HTR-8/SVneo (cell line): ENCODE measurements around the gene ABHD6.
"Not testable (repeated sequence)": the region's sequence is repeated elsewhere in the genome, so short reads cannot be mapped to it uniquely, and the experiment has no call there.

Experiments
- DNase-seq: peaks from one replicate; pipeline ENCODE4 v3.0.0; 2011; ENCODE audit warnings: low spot score, mixed read lengths; ENCODE audit not compliant: insufficient read length
- FAIRE-seq: peaks from 2 replicates; lab custom pipeline; 2011; peaks lifted over from hg19 to GRCh38; lab: Jason Lieb, UNC

ABHD6 gene

DNA sequence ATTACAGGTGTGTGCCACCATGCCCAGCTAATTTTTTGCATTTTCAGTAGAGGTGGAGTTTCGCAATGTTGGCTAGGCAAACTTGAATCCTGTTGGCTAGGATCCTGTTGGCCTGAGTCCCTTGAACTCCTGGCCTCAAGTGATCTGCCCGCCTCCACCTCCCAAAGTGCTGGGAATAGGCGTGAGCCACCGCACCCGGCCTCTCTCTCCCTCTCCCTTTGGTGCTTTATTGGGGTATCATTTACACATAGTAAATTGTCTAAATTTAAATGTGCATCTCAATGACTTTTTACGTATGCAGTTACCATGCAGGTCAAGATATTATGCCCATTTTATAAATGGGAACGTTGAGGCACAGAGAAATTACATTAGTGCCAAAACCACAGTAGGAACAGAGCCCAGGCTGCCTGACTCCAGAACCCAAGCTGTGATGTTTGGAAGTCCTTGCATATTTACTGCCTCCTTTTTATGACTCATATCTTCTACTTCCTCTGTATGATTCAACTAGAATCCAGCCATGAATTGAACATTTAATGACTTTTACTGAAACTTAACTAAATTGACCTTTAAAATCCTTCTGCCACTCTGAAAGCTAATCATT is 34.4 kb downstream of the ABHD6 start:
- no peak for FAIRE-seq
- peak; percentile 78 for DNase-seq

DNA sequence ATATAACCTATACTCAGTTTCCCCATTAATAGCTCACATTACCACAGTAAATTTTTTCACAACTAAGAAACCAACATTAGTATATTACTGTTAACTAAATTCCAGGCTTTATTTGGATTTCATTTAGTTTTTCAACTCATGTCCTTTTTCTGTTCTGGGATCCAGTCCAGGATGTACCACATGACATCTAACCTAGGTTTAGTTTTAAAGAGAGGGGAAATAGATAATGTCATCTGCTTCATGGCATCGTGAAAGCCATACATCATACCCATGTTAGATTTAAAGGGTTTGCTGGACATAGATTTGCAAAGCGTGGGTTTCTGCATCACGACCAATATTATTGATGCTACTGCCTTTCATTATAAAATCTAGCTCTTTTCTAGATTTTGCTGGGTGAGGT is 35.3 kb downstream of the ABHD6 start:
- DNase-seq (no peak), FAIRE-seq (no peak)

DNA sequence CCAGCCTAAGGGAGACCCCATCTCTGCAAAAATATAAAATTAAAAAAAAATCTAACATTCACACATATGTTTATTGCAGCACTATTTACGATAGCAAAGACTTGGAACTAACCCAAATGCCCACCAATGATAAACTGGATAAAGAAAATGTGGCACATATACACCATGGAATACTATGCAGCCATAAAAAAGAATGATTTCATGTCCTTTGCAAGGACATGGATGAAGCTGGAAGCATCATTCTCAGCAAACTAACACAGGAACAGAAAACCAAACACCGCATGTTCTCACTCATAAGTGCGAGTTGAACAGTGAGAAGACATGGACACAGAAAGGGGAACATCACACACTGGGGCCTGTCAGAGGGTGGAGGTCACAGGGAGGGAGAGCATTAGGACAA is 35.8 kb downstream of the ABHD6 start:
- not testable (repeated sequence) for FAIRE-seq, DNase-seq

DNA sequence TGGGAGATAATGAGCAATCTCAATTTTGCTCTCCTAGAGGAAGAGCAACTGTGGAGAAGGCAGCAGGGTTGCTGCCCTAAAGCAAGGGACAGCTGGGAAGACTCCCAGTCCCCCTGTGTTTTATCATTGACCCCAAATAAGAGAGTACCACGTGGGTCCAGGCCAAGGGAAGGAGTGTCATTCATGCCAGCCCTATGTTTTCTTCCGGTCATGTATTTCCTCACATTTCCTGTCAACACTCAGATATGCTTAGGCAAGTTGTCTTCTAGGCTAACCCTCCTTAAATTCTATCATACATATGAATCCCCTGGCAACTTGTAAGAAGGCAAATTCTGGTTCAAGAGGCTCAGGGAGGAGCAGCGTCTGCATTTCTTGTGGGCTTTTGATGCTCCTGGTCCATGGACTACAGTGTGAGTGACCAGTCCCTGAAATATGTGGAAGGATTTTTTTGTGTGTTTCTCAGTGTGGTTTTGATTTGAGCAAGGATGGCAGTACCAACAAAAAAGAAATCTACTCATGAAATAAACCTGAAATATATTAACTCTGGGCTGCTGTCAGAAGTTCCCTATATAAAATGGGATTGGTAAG is 36.5 kb downstream of the ABHD6 start:
- FAIRE-seq (no peak), DNase-seq (no peak)

DNA sequence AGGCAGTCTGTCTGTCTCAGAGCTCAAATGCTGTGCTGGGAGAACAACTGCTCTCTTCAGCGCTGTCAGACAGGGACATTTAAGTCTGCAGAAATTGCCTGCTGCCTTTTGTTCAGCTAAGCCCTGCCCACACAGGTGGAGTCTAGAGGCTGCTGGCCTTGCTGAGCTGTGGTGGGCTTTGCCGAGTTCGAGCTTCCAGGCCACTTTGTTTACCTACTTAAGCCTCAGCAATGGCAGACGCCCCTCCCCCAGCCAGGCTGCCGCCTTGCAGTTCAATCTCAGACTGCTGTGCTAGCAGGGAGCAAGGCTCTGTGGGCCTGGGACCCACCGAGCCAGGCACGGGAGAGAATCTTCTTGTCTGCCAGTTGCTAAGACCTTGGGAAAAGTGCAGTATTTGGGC is 43.5 kb downstream of the ABHD6 start:
- FAIRE-seq = no peak
- no peak for DNase-seq

DNA sequence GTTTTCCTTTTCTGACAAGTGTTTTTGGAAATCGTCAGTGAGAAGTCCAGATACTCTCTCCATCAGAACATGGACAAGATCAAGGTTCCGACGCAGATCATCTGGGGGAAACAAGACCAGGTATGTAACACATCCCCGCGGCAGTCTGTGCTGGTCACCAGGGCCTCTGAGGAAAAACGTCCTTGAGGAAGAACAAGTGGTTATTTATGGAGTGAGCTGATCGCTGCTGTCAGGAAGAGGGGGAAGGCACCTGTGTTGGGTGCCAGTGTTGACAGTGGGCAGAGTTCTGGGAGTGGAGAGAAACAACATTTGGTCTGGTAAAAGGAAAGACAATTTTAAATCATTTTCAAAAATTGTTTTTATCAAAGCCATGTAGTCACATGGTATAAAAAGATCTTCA is 47.7 kb downstream of the ABHD6 start:
- FAIRE-seq = no peak

DNA sequence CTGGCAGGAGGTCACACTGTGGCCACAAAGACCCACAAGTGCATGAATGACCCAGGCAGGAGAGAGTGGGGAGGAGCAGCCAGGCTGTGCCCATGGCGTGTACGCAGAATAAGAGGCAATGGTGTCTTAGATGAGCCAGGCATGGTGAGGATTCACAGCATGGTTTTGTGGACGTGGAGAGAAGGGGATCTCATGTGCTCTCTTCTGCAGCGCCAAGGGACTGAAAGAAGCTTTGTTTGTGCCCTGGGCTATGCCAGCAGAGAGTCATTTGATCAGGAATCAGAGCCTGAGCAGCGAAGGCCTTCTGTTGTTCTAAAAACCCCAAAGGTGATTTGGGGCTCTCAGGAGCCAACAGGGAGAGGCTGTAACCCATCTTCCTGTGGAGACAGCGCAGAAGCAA is 49.8 kb downstream of the ABHD6 start:
- no peak for DNase-seq
- FAIRE-seq = no peak

More for the DNA sequence above, 47.7 kb downstream of the ABHD6 start:
- DNase-seq = no peak

DNA sequence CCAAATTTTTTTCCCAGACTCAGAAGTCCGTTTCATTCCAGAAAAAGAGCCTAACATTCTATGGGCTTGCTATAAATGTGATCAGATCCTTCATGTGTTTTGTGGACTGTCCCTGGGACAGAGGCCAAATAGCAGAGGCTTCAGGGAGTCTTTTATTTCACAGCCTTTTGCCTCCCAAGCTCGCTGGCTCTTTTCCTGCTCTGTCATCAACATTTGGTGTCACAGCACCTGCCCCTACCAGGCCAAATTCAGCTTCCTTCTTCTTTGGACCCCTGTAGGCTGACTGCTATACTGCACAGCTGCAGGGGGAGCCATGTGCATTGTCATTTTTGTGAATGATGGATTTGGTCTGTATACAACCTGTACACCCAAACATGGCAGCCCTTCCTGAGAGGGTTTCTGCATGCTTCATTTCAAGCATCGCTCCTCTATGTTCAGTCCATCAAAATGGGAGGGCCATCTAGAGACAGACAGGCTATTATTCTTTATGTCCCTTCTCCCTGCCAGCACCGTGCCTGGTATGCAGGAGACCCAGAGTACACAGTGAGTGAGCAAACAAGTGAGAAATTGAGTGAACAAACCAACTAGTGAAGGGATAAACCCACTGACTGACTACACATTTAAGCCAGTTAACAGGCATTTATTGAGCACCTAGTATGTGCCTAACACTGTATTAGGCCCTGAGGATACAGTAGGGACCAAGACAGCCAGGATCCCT is 50.6 kb downstream of the ABHD6 start:
- no peak for FAIRE-seq
- no peak for DNase-seq

DNA sequence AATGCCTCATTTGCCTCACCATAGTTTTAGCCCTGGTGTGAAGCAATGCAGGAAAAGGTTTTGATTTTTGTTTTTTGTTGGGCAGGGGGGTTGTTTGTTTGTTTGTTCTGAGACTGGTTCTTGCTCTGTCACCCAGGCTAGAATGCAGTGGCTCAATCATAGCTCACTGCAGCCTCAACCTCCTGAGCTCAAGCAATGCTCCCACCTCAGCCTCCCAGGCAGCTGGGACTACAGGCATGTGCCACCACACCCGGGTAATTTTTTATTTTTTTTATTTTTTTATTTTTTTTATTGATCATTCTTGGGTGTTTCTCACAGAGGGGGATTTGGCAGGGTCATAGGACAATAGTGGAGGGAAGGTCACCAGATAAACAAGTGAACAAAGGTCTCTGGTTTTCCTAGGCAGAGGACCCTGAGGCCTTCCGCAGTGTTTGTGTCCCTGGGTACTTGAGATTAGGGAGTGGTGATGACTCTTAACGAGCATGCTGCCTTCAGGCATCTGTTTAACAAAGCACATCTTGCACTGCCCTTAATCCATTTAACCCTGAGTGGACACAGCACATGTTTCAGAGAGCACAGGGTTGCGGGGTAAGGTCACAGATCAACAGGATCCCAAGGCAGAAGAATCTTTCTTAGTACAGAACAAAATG is 51.5 kb downstream of the ABHD6 start:
- FAIRE-seq, DNase-seq: not testable (repeated sequence)

DNA sequence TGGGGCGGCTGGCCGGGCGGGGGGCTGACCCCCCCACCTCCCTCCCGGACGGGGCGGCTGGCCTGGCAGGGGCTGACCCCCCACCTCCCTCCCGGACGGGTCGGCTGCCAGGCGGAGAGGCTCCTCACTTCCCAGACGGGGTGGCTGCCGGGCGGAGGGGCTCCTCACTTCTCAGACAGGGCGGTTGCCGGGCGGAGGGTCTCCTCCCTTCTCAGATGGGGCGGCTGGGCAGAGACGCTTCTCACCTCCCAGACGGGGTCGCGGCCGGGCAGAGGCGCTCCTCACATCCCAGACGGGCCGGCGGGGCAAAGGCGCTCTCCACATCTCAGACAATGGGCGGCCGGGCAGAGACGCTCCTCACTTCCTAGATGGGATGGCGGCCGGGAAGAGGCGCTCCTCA is 52.9 kb downstream of the ABHD6 start:
- not testable (repeated sequence) for FAIRE-seq, DNase-seq

DNA sequence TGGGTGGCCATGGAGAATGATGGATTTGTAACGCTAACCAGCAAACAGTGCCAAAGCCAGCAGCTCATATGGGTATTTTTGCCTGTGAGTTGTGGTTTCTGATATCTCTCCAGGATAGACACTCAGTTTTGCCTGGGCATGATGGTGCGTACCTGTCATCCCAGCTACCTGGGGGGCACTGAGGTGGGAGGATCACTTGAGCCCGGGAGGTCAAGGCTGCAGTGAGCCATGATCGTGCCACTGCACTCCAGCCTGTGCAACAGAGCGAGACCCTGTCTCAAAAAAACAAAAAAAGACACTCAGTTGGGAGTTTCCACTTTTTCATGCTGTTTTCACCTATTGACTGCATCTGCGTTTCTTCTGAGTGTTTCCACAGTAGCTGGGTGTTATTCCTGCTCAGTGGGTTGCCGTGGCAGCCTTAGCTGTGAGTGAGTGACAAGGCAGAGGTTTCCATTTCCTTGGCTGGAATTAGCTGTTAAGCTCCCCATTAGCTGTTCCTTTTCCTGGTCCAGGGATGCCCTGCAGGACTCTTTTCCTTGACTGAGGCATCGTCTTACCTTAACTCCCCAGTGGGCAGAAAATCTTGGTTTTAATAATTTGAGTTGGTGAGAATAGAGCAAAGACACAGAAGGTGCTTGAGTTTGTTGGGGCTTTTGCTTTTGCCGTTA is 54.2 kb downstream of the ABHD6 start:
- FAIRE-seq = no peak

DNA sequence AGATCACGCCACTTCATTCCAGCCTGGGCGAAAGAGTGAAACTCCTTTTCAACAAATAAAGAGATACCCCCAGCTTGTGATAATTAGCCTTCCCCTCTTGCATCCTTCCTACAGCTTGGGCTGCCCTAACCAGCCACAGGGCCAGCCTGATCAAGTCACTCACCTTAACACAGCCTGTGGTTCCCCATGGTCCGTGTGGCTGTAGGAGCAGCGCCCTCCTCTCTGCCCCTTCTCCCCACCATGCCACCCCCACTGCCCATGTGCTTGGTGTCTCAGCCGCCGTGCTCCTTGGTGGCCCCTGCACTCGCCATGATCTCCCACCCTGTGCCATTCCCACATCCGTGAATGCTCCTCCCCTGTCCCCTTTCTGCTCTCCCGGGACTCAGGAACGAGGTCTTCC is 55.3 kb downstream of the ABHD6 start:
- DNase-seq (no peak), FAIRE-seq (no peak)

More for the DNA sequence above, 54.2 kb downstream of the ABHD6 start:
- no peak for DNase-seq

DNA sequence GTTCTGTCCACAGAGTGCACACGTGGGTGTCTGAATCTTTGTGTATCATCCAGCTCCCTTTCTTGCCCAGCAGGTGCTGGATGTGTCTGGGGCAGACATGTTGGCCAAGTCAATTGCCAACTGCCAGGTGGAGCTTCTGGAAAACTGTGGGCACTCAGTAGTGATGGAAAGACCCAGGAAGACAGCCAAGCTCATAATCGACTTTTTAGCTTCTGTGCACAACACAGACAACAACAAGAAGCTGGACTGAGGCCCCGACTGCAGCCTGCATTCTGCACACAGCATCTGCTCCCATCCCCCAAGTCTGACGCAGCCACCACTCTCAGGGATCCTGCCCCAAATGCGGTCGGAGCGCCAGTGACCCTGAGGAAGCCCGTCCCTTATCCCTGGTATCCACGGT is 55.9 kb downstream of the ABHD6 start:
- no peak for FAIRE-seq
- DNase-seq = no peak

DNA sequence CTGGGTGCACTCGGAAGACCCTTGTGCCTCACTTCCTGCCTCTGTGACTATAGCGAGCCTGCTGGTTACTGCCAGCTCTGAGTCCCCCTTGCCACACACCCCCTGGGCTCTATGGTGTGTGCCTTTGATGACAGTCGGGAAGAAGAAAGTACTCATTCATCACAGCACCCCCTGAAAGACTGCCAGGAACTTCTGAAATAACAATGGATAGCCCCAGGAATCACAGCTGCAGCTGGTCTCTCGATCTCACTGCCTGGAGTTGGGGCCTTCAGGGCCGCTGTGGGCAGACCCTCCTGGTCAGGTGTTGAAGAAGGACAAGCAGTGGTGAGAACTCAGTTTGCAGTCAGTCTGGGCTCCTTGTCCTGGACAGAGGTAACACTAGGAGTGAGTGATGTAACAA is 58.7 kb downstream of the ABHD6 start:
- DNase-seq (no peak), FAIRE-seq (no peak)

DNA sequence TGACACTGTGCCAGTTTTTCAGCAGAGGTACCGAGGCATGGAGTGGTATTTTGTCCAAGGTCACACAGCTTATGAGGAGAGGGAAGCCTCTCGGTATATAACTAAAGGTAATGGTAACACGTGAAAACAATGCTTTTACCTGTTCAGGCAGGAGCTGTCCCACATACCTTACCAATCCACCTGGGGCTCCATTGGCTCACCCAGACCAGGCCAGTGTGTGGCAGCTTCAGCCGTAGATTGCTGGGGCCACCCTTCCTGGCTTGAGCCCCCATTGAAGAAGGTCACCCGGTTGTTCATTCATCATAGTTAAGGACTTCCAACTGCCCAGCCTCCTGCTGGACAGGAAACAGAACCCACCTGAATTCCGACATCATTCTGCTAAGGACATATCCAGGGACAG is 59.3 kb downstream of the ABHD6 start:
- FAIRE-seq (no peak), DNase-seq (no peak)

DNA sequence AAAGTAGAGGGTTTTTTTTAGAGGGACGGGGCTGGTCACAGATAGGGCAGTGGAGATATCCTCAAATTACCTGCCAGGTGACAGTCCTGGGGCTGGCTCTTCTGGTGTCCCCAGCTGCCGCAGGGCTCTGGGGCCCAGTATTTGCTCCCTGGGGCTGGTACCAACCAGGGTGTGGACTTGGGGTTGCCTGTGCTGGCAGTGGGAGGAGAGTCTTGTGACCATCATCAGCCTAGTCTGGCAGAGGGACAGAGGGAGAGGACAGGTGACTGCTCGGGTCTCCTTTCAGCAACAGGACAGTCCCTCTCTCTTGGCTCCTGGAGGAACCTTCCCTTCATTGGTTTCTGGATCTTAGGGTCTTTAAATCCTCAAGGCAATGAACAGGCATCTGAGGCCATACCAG is 60.6 kb downstream of the ABHD6 start:
- FAIRE-seq = no peak
- DNase-seq = no peak

DNA sequence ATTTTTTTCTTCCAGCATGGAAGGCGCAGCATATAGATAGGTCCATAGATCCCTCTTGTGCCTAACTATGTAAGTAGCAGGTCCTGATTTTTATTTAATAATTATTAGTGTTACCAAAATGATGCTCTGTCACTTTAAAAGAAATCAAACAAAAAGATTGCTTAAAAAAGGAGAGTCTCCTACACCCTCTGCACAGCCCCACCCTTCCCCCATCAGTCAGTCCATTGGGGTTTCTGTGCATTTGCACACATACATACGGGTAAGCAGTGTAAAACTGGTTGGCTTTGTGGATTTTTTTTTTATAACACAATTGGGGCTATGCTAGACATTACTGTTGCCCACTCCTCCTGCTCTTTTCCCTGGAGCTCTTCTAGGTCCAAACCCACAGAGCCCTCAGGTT is 61.5 kb downstream of the ABHD6 start:
- DNase-seq = no peak
- FAIRE-seq = no peak

DNA sequence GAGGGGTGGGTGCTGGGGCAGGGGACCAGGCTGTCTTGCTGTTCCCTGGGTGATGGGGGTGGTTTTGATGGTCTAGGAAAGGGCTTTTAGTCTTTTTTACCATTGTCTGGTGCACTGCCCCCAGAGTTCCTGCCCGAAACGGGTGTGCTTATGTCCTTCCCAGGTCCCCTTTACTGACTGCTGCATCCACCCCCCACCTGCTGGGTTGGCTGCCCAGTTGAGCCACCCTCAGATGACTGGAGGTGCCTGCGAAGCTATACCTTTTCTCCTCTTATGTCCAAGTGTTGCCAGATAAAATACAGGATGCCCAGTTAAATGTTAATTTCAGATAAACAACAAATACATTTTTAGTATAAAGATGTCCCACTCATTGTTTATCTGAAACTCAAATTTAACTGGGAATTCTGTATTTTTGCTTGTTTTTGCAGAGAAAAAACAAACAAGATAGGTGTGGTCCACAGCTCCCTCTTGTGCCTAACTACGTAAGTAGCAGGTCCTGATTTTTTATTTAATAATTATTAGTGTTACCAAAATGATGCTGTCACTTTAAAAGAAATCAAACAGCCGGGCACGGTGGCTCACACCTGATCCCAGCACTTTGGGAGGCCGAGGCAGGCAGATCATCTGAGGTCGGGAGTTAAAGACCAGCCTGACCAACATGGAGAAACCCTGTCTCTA is 62.4 kb downstream of the ABHD6 start:
- no peak for FAIRE-seq
- DNase-seq = no peak

DNA sequence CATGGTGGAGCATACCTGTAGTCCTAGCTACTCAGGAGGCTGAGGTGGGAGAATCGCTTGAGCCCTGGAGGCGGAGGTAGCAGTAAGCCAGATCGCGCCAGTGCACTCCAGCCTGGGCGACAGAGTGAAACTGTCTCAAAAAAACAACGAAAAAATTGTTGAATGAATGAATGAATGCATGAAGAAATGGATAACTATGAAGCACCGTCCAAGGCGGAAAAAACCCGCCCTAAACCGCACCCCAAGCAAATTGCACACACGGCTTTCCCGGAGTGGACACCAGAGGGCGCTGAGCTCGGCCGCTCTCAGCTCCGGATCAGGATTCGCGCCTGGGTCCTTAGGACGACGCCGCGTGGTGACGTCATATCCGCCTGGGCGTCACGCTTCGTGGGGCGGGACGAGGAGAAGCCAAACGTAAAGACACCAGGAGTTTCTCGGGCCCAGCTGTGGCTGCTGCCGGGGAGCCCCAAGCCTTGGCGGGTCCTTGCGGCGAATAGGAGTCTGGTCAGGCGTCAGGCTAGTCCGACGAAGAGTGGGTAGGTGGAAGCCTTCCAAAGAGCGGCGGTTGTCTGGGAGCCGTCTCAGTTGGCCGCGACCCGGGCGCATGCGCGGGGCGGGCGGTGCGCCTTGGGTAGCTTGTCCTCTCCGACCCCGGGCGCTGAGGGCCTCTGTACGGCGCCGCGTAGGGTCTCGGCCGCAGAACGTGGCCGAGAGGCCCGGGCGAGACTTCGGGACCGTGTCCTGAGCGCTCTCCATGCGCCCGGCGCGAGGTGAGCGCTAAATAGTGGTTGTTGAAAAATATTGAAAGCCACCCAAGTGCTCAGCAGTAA is 68.5 kb downstream of the ABHD6 start, which contains the start of the genes HTD2 and RPP14:
Gene HTD2 (plus strand): TSS at position 639 of the 830 bp plus-strand sequence. CDS start 11,094 bp downstream, outside the sequence.
Gene RPP14 (plus strand): TSS at position 364 of the 830 bp plus-strand sequence. CDS start 4,085 bp downstream, outside the sequence.
- peak; percentile 85 for FAIRE-seq
- peak; percentile 97 for DNase-seq
